ENCODE results near the gene RDH13. TPM values are rescaled to one million over a fixed set of nuclear protein-coding genes. Genes with fewer than 3 reads are reported as not detected.

RDH13 gene
- total RNA-seq, 2 experiments from 2014 or later = 8.7 to 8.9 TPM

- H3K27me3 Mint-ChIP-seq (ENCODE audit: low read depth) = peaks cover 59% of the 10 kb centered on the region
- CTCF ChIA-PET = interaction anchor here (0.8 to 1.1 kb wide), 2 partner anchors 8 to 79 kb away, joined by 3 read pairs; no protein-coding TSS in a partner anchor
- peaks cover 25% of the 10 kb centered on the region for H3K4me1 Mint-ChIP-seq (ENCODE audit: low read depth)
- no peak overlapping the region for H3K27ac Mint-ChIP-seq
- H3K36me3 Mint-ChIP-seq (ENCODE audit: low read depth) = no peaks in the 10 kb centered on the region
- DNase-seq = peak; percentile 78
- no peaks in the 10 kb centered on the region for H3K9me3 Mint-ChIP-seq
- H3K4me3 Mint-ChIP-seq = peak overlapping the region; percentile 73
- intact Hi-C loops (cut with micrococcal nuclease) = loop anchor here (2.0 to 10.0 kb wide), 3 partner anchors 36 to 616 kb away; partner anchors contain the start of genes DNAAF3, LENG9 and PPP1R12C
Measured at GRCh38 chr19:55080121-55080967, 17.4 kb upstream of the RDH13 start.

DNA sequence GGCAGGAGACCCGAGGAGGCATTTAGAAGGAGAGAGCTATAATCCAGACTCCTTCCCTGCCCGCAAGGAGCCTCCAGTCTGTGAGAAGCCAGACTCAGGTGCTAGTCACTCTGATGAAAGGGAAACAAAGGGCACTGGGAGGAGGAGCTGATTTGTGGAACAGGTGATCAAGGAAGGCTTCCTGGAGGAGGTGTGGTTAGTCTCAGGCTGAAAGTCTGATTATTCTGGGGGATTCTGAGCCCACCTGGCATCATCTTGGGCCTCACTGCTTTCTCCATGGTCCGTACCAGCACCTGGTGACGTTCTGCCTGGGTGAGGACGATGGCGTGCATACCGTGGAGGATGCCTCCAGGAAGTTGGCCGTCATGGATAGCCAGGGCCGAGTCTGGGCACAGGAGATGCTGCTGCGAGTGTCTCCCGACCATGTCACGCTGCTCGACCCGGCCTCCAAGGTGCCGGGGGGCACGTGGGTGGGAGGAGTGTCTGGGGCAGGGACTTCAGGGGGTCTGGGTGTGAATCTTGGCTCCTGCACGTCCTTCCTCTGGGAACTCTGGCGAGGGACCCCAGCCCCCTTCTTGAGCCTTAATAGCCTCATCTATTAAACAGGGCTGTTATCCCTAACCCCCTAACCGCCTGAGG, 16.6 kb upstream of the RDH13 start:
- no peak for DNase-seq
- no peaks in the 10 kb centered on the region for H3K9me3 Mint-ChIP-seq
- H3K4me1 Mint-ChIP-seq (ENCODE audit: low read depth) = peaks cover 25% of the 10 kb centered on the region
- CTCF ChIA-PET = interaction anchor here (0.8 kb wide), 1 partner anchor 9 kb away, joined by 3 read pairs; no protein-coding TSS in a partner anchor
- peak overlapping the region; percentile 73 for H3K4me3 Mint-ChIP-seq
- intact Hi-C loops (cut with micrococcal nuclease) = loop anchor here (2.0 to 10.0 kb wide), 3 partner anchors 37 to 615 kb away; partner anchors contain the start of genes DNAAF3, LENG9 and PPP1R12C
- H3K27ac Mint-ChIP-seq = no peak overlapping the region
- peaks cover 57% of the 10 kb centered on the region for H3K27me3 Mint-ChIP-seq (ENCODE audit: low read depth)
- H3K36me3 Mint-ChIP-seq (ENCODE audit: low read depth) = no peaks in the 10 kb centered on the region

DNA sequence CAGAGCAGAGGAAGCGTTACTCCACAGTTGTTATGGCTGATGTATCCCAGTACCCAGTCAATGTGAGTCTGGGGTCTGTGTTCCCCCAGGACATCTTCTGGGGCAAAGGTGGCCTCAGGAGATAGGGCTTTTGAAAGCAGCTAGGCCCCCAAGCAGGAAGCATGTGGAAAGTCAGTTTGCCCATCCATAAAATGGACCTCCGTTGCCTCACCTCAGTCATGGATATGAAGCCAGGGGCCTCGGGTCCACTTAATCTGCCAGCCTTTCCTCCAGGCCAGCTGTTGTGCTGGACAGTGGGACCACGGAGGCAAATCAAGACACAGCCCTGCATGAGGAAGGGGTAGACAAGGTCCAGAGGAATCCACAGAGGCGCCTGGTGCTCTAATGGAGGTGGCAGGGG, 16.0 kb upstream of the RDH13 start:
- H3K27ac Mint-ChIP-seq = no peak overlapping the region
- no peaks in the 10 kb centered on the region for H3K9me3 Mint-ChIP-seq
- no peak for DNase-seq
- peaks cover 25% of the 10 kb centered on the region for H3K4me1 Mint-ChIP-seq (ENCODE audit: low read depth)
- CTCF ChIA-PET = no interaction called here
- no peak overlapping the region for H3K4me3 Mint-ChIP-seq
- no peaks in the 10 kb centered on the region for H3K36me3 Mint-ChIP-seq (ENCODE audit: low read depth)
- intact Hi-C loops (cut with micrococcal nuclease) = no loop called here
- peaks cover 56% of the 10 kb centered on the region for H3K27me3 Mint-ChIP-seq (ENCODE audit: low read depth)

- Mint-ChIP-seq H3K9me3 (no peaks in the 10 kb centered on the region), H3K4me1 (ENCODE audit: low read depth) (peaks cover 19% of the 10 kb centered on the region), H3K4me3 (no peak overlapping the region), H3K27me3 (ENCODE audit: low read depth) (peaks cover 51% of the 10 kb centered on the region), H3K36me3 (ENCODE audit: low read depth) (no peaks in the 10 kb centered on the region), H3K27ac (no peak overlapping the region)
- intact Hi-C loops (cut with micrococcal nuclease) = no loop called here
- CTCF ChIA-PET = no interaction called here
- no peak for DNase-seq
Measured at GRCh38 chr19:55077106-55077505, 14.2 kb upstream of the RDH13 start.

- Mint-ChIP-seq H3K9me3 (no peaks in the 10 kb centered on the region), H3K27me3 (ENCODE audit: low read depth) (peaks cover 52% of the 10 kb centered on the region), H3K4me3 (no peak overlapping the region), H3K4me1 (ENCODE audit: low read depth) (peaks cover 15% of the 10 kb centered on the region), H3K27ac (no peak overlapping the region), H3K36me3 (ENCODE audit: low read depth) (no peaks in the 10 kb centered on the region)
- CTCF ChIA-PET = no interaction called here
- intact Hi-C loops (cut with micrococcal nuclease) = no loop called here
- no peak for DNase-seq
Measured at GRCh38 chr19:55076321-55076720, 13.4 kb upstream of the RDH13 start.

DNA sequence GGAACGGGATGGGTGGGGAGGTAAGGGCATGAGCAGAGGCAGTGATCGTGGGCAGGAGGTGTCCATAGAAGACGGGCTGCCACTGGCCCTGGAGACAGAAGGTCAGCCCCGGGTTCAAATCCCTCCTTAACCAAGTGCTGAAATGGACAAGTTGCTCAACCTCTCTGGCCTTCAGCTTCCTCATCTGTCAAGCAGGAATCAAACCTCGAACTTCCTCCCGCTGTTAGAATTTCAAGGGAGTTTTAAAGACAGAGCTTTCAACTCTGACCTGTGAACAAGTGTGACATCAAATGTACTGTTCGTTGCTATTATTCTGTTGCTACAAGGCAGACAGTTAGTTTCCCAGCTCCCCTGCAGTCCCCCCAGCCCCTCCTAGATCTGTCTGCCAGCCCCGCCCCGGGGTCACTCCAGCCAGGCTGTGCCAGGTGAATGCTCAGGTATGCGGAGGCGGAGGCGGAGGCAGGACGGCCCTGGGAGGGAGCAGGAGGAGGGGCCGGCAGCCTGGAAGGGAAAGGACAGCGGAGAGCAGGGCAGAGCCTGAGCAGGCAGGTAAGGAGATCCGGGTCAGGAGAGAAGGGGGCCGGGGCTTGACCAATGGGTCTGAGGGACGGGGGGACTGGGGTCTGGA, 12.5 kb upstream of the RDH13 start, which contains the start of gene EPS8L1:
Gene EPS8L1, plus strand, starts transcription at position 499 of the 628 bp plus-strand sequence. CDS start 576 bp downstream, outside the sequence.
- intact Hi-C loops (cut with micrococcal nuclease) = no loop called here
- no peak for DNase-seq
- peaks cover 49% of the 10 kb centered on the region for H3K27me3 Mint-ChIP-seq (ENCODE audit: low read depth)
- no peak within 1 kb of the TSS for H3K4me3 Mint-ChIP-seq
- no peaks in the 10 kb centered on the region for H3K9me3 Mint-ChIP-seq
- CTCF ChIA-PET = no interaction called here
- H3K4me1 Mint-ChIP-seq (ENCODE audit: low read depth) = peaks cover 7% of the 10 kb centered on the region
- H3K36me3 Mint-ChIP-seq (ENCODE audit: low read depth) = no peaks in the 10 kb centered on the region
- H3K27ac Mint-ChIP-seq = no peak within 1 kb of the TSS

DNA sequence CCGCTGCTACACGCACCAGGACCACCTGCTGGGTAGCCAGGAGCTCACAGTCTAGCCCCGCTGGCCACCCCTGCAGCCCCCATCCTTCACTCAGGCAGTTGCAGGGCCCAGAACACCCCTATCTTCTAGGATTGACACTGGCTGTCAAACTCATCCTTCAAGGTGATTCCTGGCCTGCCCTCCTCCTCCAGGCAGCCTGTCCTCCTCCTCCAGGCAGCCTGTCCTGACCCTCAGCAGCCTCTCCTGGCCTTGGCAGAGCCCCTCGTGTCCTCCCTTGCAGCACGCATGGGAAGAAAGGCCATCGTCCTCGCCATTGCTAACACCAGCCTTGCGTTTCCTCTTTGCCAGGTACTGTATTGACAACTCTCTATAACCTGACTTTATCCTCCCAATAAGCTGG, 9.0 kb upstream of the RDH13 start:
- Mint-ChIP-seq H3K27ac (no peak overlapping the region), H3K27me3 (ENCODE audit: low read depth) (peaks cover 56% of the 10 kb centered on the region), H3K4me1 (ENCODE audit: low read depth) (peaks cover 11% of the 10 kb centered on the region), H3K36me3 (ENCODE audit: low read depth) (no peaks in the 10 kb centered on the region), H3K9me3 (no peaks in the 10 kb centered on the region), H3K4me3 (no peak overlapping the region)
- CTCF ChIA-PET = no interaction called here
- DNase-seq = no peak
- intact Hi-C loops (cut with micrococcal nuclease) = no loop called here

DNA sequence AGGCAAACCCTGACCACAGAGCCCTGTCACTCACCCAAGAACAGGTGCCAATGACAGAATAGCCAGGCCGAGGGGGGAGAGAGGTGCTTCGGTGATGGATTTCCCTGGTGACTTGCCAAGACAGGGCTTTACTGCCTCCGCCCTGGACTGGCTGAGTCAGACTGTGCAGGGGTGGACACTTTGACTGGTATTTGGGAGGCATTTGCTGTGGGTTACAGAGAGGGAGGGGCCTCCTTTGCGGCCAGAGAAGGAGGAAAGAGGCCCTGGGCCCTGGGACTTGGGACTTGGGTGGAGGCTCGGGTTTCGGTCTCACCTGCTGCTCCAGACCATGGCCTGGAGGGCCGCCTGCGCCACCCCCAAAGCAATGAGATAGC, 8.2 kb upstream of the RDH13 start:
- H3K36me3 Mint-ChIP-seq (ENCODE audit: low read depth) = no peaks in the 10 kb centered on the region
- H3K27ac Mint-ChIP-seq = no peak overlapping the region
- H3K4me1 Mint-ChIP-seq (ENCODE audit: low read depth) = peaks cover 11% of the 10 kb centered on the region
- no peak for DNase-seq
- intact Hi-C loops (cut with micrococcal nuclease) = no loop called here
- CTCF ChIA-PET = no interaction called here
- peaks cover 60% of the 10 kb centered on the region for H3K27me3 Mint-ChIP-seq (ENCODE audit: low read depth)
- H3K4me3 Mint-ChIP-seq = no peak overlapping the region
- no peaks in the 10 kb centered on the region for H3K9me3 Mint-ChIP-seq

GRCh38 chr19:55070466-55071128, 7.6 kb upstream of the RDH13 start:
- peaks cover 11% of the 10 kb centered on the region for H3K4me1 Mint-ChIP-seq (ENCODE audit: low read depth)
- no peak overlapping the region for H3K27ac Mint-ChIP-seq
- H3K4me3 Mint-ChIP-seq = no peak overlapping the region
- intact Hi-C loops (cut with micrococcal nuclease) = no loop called here
- peaks cover 64% of the 10 kb centered on the region for H3K27me3 Mint-ChIP-seq (ENCODE audit: low read depth)
- H3K36me3 Mint-ChIP-seq (ENCODE audit: low read depth) = no peaks in the 10 kb centered on the region
- no peak for DNase-seq
- CTCF ChIA-PET = no interaction called here
- no peaks in the 10 kb centered on the region for H3K9me3 Mint-ChIP-seq

GRCh38 chr19:55069865-55070197, 6.9 kb upstream of the RDH13 start:
- DNase-seq = no peak
- intact Hi-C loops (cut with micrococcal nuclease) = no loop called here
- Mint-ChIP-seq H3K9me3 (no peaks in the 10 kb centered on the region), H3K4me1 (ENCODE audit: low read depth) (peaks cover 11% of the 10 kb centered on the region), H3K27me3 (ENCODE audit: low read depth) (peaks cover 63% of the 10 kb centered on the region), H3K36me3 (ENCODE audit: low read depth) (no peaks in the 10 kb centered on the region), H3K27ac (no peak overlapping the region), H3K4me3 (no peak overlapping the region)
- CTCF ChIA-PET = interaction anchor here (0.6 kb wide), 1 partner anchor 200 kb away, joined by 3 read pairs; no protein-coding TSS in a partner anchor

DNA sequence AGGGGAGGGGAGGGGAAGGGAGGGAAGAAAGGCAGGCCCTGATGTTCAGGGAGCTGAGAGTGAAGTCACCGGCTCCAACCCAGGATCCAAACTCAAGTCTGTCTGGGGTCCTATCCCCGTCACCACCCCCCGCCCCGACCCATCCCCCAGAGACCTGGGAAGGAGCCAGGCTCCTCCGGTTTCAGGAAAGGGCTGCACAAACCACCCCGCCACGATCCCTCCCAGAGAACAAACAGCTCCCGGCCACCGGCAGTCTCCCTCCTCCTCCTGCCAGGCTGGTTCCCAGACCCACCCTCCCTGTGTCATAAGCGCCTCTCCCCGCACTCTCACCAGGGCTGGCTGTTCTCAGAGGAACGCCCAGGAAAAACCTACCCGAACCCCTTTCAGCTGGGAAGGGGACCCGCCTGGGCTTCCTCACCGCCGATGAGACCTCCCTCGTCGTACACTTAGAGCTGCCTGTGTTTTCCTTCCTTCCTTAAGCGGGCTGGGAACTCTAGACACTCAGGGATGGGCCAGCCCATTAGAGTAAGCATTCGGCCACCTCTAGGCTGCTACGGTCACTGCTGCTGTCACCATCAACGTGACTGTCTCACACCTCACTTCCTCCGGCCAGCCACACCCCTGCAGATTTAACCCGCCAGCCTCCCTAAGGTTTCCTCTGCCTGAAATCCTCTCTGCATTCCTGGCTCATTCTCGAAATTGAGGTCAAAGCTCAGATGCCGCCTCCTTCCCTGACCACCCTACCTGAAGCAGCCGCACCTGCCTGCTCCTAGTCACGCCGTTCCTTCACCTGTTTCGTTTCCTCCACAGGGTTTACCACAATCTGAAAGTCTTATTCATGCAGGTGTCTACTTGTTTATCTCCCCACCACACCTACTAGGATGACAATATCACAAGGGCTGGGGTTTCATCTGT, 6.3 kb upstream of the RDH13 start:
- peaks cover 61% of the 10 kb centered on the region for H3K27me3 Mint-ChIP-seq (ENCODE audit: low read depth)
- H3K36me3 Mint-ChIP-seq (ENCODE audit: low read depth) = no peaks in the 10 kb centered on the region
- DNase-seq = no peak
- intact Hi-C loops (cut with micrococcal nuclease) = no loop called here
- H3K4me3 Mint-ChIP-seq = no peak overlapping the region
- H3K9me3 Mint-ChIP-seq = no peaks in the 10 kb centered on the region
- H3K27ac Mint-ChIP-seq = no peak overlapping the region
- H3K4me1 Mint-ChIP-seq (ENCODE audit: low read depth) = peaks cover 11% of the 10 kb centered on the region
- CTCF ChIA-PET = interaction anchor here (0.6 kb wide), 1 partner anchor 199 kb away, joined by 3 read pairs; no protein-coding TSS in a partner anchor

Data from activated naive CD4-positive, alpha-beta T cell treated with anti-CD3 and anti-CD28 coated beads for 36 hours (primary cell).